ENCODE results near the gene TTLL11.

DNA sequence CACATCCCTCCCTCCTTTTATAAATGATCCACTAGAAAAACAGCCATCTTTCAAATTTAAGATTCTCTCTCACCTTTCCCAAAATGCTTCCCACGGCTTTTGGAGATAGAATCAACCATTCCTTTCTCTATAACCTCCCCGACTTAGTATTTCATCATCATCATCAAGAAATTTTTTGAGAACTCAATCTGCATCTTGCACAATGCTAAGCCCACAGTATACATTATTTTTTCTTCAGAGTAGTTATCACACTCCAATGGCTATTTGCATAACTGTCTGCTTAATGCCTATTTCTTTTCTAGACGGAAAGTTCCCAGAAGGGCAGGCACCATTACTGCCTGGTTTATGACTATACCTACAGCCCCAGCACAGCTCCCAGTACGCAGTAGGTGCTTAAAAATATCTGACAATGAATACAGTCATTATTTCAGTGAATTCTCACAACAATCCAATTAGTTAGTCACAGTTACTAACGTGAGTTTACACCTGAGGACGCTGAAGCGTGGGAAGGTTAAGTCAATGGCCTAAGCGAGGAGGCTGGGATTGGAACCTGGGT lies 212.7 kb downstream of the TTLL11 start:
- TF ChIP-seq, protein P1, sequence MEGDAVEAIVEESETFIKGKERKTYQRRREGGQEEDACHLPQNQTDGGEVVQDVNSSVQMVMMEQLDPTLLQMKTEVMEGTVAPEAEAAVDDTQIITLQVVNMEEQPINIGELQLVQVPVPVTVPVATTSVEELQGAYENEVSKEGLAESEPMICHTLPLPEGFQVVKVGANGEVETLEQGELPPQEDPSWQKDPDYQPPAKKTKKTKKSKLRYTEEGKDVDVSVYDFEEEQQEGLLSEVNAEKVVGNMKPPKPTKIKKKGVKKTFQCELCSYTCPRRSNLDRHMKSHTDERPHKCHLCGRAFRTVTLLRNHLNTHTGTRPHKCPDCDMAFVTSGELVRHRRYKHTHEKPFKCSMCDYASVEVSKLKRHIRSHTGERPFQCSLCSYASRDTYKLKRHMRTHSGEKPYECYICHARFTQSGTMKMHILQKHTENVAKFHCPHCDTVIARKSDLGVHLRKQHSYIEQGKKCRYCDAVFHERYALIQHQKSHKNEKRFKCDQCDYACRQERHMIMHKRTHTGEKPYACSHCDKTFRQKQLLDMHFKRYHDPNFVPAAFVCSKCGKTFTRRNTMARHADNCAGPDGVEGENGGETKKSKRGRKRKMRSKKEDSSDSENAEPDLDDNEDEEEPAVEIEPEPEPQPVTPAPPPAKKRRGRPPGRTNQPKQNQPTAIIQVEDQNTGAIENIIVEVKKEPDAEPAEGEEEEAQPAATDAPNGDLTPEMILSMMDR (IDR thresholded peaks at IDR 0.05) = no peak
- TF ChIP-seq EP300 (IDR thresholded peaks at IDR 0.05) = no peak

Data from tibial nerve (tissue), 4 donors.